ENCODE results near the gene GAS7. TPM values are rescaled to one million over a fixed set of nuclear protein-coding genes. Genes with fewer than 3 reads are reported as not detected.

GAS7 gene
- total RNA-seq, 1 experiment from 2014 or later, result 0.02 TPM

DNA sequence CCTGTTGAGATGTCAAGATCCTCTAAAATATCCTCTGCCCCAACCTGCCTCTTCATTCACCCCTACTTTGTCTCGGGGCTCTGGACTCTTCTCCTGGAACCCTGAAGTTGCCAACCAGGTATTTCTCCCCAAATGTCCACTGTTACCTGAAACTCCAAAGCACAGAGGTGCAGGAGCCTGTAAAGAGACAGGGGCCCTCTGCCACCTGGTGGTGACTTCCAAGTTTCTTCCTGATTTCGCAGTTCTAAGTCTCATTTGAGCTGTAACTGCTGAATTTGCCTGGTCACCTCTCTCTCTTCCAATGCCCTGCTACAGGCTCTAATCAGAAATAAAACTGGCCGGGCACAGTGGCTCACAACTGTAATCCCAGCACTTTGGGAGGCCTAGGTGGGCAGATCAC lies 216.2 kb downstream of the GAS7 start:
- no peak for DNase-seq (ENCODE audit: low read depth)

DNA sequence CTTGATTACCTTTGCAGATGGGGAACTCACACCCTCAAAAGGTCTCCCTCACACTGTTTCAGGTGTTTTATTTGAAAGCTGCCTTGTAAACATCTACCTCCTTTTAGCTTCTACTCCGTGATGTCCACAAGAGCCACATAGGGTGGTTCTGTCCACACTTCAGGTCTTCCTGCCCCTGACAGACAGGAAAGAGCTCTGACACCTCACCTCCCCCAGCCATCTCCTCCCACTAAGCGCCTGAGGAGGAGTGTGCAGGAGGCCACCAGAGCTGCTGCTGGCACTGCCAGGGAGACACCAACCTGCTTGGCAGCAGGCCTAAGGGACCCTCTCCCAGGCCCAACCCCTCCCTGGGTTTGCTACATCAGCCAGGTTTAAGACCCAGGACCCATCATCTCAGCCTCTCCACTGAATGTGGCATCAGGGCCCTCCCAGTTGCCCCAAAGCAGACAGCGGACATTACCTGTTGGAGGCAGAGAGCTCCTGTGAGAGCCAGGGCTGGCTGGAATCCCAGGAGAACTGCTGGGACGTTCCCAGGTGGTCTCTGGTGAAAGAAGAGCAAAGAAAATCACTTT lies 217.0 kb downstream of the GAS7 start:
- DNase-seq (ENCODE audit: low read depth), result no peak

DNA sequence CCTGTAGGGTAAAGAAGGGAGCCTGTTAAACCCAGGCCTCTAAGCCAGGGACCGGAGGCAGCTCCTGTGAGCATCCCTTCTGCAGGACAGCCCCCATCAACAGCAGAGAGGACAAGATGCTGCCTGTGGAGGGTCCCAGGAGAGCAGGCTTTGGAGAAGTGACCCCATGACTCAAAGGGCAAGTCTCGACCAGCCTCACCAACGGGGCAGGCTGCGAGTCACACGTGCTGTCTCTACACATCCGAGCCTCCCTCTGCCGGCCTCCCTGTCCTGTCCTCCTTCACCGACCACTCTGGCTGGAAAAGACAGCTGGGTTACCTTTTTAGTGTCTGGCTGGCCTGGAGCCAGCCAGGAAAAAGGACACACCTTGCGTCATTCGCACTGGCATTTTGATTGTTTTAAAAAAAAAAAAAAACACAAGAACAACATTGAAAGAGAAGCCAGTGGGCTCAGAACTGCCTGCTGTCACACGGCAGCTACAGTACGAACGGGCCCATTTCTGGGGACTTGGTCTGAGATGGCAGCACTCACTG lies 218.9 kb downstream of the GAS7 start:
- DNase-seq (ENCODE audit: low read depth), result no peak

DNA sequence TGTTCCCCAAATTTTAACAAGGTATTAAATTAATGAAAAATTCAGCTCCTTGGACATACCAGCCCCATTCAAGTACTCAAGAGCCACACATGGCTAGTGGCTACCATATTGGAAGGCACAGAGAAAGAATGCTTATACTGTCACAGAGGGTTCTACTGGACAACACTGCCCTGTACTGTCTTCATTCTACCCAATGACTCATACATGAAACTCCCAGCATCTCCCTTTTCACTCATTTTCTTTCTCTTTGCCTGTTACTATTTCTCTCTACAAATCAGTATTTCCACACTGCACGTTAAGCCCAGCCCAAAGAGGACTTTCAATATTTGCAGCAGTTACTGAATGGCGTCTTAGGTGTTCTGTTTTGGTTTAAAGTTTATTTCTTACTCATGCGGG lies 221.2 kb downstream of the GAS7 start:
- DNase-seq (ENCODE audit: low read depth), result no peak

DNA sequence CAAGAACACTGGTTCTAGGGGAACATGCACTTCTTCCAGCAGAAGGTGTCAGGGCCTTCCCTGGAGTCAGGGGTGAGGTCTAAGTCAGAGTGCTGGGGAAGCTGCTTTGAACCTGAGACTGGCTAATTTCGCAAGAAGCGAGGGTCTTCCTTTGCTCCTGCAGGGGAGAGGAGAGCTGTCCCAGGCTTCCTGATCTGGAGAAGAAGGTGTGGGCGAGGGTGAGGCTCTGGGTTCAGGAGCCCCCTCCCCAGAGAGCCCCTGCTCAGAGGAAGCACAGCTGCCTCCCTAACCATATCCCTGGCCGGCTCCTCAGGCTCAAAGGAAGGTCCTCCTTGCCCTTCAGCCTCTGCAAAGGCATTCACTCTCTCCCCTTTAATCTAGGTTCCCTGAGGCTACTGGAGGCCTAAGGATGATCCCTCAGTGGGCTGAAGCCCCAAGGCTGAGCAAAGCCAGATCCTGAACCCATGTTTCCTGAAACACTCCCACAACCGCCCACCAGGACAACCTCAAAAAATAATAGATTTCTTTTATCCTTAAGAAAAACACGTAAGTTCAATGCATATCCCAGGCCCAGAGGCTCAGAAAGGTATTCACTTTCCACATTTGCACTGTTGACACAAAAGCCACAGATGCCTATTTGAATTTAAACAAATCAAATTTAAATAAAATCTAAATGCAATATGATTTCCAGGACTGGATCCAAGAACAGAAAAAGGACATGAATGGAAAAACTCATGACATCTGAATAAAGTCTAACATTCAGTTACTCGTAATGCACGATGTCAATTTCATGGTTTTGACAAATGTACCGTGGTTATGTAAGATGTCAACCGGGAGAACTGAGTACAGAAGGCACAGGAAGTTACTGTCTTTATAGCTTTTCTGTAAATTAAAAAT lies 221.9 kb downstream of the GAS7 start:
- DNase-seq (ENCODE audit: low read depth), result no peak

DNA sequence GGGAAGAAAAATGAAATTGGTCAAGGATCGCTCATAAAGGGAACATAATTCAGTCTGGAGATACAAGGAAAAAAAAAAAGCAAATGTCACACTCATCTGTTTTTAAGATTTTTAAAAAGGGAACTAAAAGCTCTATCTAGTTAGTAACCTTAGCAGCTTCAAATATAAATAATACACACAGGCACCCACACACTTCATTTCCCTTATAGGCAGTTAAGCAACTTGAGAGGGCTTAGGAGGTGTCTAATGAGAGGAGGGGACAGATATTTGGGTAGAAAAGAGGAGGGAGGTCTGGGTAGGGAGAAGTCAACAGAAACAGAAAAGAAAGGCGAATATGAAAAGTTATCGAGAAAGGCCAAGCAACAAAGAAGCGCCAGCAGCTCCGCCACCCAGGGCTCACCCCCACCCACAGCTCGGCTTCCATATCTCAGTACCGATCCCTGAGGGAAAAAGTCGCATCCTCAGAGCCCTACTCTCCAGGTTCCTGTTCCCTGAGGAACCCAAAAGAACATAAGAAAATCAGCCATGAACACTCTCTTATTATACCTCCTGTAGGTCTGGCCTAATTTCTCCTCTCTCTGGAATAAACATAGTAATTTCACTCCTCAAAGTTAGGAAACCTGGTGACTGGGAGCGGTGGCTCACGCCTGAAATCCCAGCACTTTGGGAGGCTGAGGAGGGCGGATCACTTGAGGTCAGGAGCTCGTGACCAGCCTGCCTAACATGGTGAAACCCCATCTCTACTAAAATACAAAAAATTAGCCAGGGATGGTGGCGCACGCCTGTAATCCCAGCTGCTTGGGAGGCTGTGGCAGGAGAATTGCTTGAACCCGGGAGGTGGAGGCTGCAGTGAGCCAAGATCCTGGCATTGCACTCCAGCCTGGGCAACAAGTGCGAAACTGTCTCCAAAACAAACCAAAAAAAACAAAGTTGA lies 223.7 kb downstream of the GAS7 start:
- no peak for DNase-seq (ENCODE audit: low read depth)

DNA sequence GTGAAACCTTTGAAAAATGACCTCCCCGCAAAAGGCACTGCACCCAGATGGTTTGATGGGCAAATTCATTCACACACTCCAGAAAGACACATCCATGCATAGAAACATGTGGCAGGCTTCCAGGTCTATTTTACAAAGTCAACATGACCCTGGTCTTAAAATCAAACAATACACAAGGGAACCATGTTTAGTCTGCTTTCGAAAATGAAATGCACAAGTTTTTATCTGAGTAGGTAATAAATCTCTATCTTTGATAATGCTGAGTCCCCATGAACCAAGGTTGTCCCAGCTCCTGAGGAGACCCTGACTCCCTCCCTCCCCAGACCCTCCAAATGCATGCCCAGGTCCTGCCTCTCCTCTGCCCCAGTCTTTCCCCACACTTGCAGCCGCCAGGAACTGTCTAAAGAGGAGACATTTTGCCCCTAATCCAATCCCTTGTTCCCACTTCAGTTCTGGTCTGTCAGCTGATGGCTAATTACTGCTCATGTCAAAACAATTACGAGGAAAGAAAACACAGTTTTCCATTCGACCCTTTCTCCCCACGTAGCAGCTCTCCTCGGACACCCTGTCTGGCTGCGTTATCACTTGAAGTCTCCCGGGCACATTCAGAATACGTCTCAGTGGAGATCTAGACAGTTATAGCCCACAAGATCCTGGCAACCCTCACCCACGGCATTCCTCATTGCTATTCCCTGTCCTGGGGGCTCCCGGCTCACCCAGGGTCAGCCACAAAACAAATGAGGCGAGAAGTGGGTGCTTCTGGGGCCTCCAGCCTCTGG lies 224.5 kb downstream of the GAS7 start:
- no peak for DNase-seq (ENCODE audit: low read depth)

DNA sequence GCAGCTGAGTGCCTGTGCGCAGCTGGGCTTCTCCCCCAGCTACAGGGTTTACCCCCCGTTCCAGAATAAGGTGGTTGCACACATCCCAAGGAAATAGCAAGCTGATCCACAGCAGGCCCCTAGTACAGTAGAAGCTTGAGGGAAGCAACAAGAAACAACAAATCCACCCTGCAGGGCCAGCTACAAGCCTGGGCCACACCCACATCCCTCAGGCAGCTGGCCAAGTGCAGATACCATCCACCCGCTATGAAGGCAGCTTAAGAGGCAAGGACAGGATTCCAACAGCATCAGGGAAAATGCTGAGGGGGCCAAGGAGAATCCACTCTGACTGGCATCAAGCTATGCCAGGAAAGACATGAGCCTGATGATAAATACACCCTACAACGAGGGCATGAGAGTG lies 226.4 kb downstream of the GAS7 start:
- no peak for DNase-seq (ENCODE audit: low read depth)

DNA sequence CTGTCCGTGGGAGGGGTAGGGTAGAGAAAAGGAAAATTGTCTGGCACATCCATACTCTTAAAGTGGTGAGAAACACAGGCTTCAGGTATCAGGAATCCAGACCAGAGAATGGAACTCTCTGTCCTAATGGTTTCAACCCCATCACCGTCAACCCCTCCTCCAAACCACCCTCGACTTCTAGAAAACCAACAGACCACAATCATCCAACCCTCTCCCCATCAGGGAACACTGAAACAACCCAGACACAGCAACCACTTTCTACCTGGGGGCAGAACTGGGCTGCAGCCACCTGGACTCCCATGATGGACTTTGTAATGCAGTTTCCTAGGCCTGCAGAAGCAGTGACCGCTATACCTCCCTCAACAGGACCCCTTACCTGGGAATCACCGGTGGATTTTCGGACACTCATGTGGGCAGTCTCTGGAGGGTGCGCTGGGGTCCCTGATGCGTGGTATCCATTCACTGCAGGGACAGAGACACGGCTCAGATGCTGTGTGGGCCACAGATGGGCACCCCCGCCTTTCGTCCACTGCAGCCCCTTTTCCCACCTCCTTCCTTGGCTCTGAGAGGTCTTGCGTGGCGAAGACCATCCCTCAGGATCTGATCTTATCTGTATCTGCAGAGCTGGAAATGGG lies 229.0 kb downstream of the GAS7 start:
- DNase-seq (ENCODE audit: low read depth), result no peak

DNA sequence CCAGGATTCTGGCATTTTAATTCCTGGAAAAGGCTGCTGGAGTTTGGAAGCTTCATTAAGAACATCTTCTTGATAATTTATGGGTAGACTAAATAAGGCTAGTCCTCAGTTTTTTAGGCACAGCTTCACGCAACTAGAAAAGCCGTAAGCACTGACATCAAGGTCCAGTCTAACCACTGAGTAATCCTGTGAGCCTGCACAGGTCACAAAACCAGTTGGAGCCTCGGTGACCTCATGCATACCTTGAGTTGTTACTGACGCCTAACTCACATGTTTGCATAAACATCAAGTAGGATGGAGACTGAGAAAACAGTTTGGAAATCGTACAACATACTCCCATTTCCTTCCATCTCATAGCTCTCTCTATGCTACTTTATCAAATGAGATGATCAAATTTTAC lies 229.5 kb downstream of the GAS7 start:
- peak; percentile 5 for DNase-seq (ENCODE audit: low read depth)

DNA sequence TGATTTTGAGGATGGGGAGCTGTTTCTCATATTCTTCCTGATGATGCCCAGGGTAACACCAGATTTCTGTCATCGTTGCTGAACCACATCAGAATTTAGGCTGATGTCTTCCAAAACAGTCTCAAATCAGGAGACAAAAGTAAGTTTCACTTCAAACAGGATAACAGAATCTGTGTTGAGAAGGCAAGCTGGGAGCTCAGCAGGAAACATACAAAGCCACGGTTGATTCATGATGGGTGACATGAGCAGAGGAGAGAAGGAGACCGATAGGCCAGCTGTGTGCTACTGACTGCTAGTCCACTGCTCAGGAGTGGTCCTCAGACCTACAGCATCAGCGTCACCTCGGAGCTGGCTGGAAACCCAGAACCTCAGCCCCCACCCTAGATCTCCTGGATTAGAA lies 230.4 kb downstream of the GAS7 start:
- DNase-seq (ENCODE audit: low read depth), result no peak

DNA sequence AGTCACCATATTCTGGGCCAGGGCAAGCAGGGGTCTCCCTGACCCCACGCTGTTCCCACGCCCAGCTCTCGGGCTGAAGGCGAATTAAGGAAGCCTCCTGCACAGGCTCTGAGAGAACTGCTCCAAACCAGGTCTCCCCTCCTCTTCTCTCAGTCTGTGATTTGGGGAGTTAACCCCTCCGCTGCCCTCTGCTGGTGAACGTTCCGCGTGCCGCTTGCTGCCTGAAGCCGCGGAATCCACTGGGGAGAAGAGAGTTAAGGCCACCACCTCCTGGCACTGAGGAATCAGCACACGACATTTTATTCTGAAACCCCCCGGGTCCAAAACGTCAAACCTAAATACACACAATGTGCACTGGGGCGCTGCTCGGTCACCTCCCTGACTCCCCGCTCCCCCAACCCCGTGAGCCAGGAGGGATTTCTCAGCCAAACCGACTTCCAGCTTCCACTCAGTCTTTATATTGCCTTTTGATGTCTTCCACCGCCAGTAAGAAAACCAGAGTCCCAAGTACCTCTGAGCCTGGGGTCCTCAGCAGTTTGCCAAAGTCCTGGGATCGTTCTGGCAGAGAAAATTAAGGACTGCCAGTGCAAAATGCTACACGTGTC lies 238.9 kb downstream of the GAS7 start:
- DNase-seq (ENCODE audit: low read depth), result peak; percentile 37

DNA sequence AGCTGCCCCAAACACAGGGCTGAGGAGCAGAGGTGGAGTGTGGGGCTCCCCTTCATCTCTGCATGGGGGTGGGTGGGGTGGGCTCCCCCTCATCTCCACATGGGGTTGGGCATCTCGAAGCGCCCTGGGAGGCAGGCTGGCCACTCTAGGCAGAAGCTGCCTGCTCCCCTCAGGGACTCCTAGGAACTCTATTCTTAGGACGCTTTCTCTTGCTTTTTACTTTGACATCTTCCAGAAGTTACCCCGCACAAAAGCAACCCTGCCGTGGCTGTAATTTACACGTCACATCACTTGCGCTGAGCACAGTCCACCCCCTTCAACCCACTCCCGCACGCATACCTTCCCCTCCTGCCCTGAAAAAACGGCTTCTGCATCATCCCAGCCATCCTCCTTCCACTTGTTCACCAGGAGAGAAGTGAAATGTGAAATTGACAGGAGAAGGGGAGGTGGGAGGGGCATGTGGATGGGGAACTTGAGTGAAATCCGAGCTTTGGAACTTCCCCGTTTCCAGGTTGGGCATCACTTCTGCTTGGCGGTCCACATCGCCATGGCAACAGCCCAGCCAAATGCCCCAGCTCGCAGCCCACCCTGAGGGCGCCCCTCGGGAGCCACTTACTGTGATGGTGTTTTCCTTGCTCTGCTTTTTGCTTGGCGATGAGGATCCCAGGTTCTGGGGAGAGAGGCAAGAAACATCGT lies 239.7 kb downstream of the GAS7 start:
- no peak for DNase-seq (ENCODE audit: low read depth)

DNA sequence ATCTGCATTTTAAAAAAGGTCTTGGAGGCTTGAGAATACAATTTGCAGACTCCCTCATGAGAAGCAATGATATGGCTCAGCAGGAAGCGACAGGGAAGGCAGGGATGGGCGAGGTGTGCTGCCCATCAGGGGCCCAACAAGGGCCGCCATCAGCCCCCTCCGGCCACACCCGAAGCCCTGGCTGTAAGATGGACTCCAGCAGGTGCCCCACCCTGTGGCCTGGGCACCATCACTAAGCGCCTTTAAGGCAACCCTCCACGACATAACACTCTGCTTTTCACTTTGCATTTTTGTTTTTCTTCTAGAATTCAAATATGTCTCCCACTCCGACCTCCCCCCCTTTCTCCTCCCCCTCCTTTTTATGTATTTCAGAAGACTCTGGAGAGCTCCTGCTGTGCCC lies 241.2 kb downstream of the GAS7 start:
- DNase-seq (ENCODE audit: low read depth), result no peak

DNA sequence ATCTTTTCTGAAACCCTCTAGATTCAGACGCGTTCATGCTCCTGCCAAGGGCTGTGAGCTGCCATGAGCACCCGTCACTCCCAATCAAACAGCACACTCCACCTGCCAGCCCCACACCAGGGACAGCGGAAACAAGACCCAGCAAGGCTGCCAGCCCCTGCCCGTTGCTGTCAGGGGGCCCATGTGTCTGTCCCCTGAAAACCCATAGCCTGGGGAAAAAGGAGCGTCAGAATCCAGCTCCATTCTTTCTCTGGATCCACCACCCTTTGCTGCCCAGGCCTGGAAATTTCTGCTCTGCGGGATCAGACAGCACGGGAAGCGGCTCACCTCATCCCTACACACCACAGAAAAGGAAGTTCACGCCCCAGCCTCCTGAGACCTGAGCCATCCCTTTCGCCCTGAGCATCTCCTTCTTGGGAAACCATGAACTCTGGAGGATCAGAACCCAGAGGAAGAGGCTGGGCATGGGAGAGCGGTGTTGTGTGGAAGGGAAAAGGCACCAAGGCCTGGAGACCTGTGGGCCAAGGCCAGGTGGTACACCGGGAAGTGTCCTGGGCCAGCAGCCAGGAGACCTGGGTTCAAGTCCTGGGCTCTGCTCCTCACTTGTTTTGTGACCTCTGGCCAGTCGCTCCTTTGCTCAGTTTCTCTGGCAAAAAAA lies 241.8 kb downstream of the GAS7 start:
- no peak for DNase-seq (ENCODE audit: low read depth)

DNA sequence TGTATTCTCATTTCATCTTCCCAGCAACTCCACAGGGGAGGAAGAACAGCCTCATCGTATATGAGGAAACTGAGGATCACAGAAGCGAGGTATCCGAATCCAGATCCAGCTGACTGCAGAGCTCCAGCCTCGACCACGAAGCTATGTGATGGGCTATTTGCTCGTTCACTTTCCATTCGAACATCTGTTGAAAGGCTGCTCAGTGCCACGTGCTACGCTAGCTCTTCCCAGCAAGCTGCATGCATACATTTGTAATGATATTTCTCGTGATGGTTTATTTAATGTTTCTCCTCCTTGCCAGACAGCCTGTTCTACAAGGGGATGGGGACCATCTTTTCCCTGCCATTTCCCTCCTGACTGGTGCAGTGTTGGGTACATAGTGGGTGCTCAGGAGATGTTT lies 244.9 kb downstream of the GAS7 start:
- DNase-seq (ENCODE audit: low read depth), result no peak

DNA sequence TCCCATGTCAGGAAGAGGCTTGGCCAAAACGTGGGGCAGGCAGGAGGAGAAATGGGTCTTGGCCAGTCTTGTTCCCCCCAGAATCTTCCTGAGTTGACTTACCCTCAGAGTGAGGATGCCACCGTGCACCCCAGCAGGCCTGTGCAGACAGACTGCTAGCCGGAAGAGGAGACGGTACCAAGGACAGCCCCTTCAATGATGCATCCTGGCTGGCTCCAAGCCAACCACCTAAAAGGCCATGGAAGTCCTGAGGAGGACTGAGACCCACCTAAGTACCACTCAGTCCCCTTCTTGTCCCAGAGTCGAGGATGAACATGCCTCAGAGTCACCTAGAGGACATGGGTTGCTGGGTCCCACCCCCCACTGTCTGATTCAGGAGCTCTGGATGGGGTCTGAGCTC lies 246.6 kb downstream of the GAS7 start:
- no peak for DNase-seq (ENCODE audit: low read depth)

DNA sequence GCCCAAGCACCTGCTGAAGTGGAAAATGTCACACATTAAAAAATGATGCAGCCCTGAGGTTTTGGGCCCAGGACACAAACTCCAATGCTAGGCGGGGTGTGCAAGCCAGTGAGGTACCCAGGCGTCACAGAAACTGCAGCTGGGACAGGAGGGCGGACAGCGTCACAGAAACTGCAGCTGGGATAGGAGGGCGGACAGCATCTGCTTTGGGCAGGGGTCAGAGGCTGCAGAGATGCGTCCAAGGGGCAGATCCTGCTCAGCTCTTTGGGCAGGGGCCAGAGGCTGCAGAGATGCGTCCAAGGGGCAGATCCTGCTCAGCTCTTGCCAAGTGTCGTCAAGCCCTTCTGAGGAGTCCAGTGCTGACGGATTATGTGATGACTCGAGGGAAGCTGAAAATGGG lies 249.5 kb downstream of the GAS7 start:
- no peak for DNase-seq (ENCODE audit: low read depth)

DNA sequence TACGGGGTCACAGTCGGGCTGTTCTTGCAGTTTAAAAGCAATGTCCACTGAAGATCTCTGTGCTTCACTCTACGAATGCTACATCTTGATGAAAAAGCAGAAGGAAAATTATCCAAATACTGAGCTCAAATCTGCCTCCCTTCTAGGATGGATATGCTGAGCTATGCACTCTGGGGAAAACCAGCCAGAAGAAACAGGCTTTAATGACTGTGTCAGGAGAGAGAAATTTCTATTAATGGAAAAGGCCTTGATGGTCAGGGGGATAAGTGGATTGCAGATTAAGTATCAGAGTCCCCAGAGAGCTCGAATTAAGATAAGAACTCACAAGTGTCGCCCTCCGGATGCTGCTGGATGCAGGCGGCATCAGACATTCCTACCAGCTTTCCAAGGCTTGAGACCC lies 253.7 kb downstream of the GAS7 start:
- DNase-seq (ENCODE audit: low read depth), result no peak
